Medulla oblongata (tissue), 1 donor: ENCODE measurements around the gene KPNA2.
A peak's percentile ranks its signal among the peaks of the same experiment; 100 is the strongest.
"Not testable (repeated sequence)": the region's sequence is repeated elsewhere in the genome, so short reads cannot be mapped to it uniquely, and the experiment has no call there.

ENCODE experiments used
- DNase-seq: peaks from one replicate; pipeline ENCODE4 v3.0.0-alpha.2; 2015; ENCODE audit errors: extremely low spot score

Gene KPNA2

DNA sequence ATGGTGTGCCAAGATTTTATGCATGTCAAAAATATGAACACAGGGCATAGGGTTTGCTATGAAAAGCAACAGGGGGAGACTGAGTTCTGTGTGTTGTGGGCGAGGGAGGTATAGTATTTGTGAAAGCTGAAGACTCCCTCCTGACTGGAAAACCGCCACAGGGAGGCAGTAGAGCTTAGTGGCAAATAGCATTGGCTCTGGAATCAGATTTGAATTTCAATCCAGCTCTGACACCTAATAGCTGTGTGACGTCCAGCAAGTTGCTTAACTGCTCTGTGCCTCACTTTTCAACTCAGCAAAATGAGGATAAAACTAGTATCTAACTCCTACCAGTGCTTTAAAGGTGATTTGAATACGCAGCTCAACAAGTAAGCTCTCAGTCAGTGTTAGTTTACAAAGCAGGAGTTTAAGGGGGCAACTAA is 22.0 kb downstream of the KPNA2 start:
- no peak for DNase-seq

- DNase-seq = no peak
These were observed 24.8 kb downstream of the KPNA2 start for GRCh38 chr17:68060336-68060735.

GRCh38 chr17:68061512-68062313 is 26.2 kb downstream of the KPNA2 start:
- no peak for DNase-seq

DNA sequence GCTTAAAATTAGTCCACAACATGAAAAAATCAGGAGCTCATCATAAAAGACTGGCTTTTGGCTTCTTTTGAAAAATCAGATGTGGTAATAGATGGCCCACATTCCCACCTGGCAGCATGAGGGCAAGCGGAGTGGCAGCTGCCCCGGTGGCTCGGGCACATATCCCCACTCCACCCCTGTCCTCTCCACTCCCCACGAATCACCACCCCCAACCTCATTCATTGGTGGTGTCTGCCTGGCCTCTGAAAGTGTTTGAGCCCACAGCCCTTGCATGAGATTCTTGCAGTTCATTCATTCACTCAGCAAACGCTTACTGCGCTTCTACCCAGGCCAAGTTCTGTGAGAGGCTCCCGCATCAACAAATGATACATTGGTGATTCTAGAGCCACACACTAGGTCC is 29.8 kb downstream of the KPNA2 start:
- not testable (repeated sequence) for DNase-seq

DNA sequence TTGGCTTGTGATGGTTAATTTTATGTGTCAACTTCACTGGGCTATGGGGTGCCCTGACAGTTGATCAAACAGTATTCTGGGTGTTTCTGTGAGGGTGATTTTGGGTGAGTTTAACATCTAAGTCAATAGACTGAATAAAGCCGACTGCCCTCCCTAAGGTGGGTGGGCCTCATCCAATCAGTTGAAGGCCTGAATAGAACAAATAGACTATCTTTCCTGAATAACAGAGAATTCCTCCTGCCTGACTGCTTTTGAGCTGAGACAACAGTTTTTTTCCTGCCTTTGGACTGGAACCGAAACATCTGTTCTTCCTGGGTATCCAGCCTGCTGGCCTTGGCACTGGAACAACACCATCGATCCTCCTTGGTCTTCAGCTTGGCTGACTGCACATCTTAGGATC is 33.0 kb downstream of the KPNA2 start:
- DNase-seq = not testable (repeated sequence)

GRCh38 chr17:68070582-68071444 is 35.3 kb downstream of the KPNA2 start:
- DNase-seq = not testable (repeated sequence)

DNA sequence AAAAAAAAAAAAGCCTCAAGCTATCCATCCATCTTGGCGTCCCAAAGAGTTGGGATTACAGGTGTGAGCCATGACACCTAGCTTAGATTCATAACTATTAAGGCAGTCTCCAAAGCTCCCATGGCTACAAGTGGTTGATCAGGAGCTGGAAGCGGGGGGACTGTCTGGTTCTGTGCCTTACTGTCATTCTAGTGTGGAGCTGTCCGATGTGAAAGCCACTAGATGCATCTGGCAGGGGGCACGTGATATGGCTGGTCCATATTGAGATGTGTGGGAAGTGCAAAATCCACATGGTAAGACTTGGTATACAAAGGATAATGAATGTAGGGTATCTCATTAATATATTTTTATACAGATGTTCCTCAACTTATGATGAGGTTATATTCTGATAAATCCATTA is 38.7 kb downstream of the KPNA2 start:
- no peak for DNase-seq

- DNase-seq = not testable (repeated sequence)
These were observed 40.5 kb downstream of the KPNA2 start for GRCh38 chr17:68075953-68076607.

DNA sequence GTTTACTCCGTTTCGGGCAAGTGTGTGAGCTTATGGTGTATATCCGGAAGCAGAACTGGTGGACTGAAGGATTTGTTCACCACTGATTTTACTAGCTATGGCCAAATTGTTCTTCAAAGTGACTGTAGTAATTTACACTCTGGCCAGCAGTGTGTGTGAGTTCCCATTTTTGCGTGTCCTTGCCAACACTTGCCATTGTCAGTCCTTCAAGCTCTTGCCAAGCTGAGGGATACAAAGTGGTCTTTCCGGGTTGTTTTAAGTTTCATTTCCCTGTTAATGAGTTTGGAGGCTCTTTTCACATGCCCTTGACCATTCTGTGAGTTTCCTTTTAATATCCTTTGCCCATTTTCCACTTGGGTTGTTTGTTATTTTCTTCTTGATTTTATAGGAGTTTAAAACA is 42.0 kb downstream of the KPNA2 start:
- peak; percentile 17 for DNase-seq

DNA sequence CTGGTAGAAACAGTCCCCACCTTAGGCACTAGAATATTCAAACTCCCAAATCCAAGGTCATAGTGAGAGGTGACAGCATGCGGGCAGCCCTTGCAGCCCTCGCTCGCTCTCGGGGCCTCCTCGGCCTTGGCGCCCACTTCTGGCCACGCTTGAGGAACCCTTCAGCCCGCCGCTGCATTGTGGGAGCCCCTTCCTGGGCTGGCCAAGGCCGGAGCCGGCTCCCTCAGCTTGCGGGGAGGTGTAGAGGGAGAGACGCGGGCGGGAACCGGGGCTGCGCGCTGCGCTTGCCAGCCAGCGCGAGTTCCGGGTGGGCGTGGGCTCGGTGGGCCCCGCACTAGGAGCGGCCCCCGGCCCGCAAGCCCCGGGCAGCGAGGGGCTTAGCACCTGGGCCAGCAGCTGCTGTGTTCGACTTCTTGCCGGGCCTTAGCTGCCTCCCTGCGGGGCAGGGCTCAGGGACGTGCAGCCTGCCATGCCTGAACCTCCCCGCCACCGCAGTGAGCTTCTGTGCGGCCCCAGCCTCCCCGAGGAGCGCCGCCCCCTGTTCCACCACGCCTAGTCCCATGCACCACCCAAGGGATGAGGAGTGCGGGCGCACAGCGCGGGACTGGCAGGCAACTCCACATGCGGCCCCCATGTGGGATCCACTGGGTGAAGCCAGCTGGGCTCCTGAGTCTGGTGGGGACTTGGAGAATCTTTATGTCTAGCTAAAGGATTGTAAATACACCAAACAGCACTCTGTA is 45.0 kb downstream of the KPNA2 start:
- DNase-seq = no peak

GRCh38 chr17:68081305-68082265 is 46.0 kb downstream of the KPNA2 start:
- DNase-seq = not testable (repeated sequence)

GRCh38 chr17:68085771-68086381 is 50.3 kb downstream of the KPNA2 start:
- no peak for DNase-seq

- not testable (repeated sequence) for DNase-seq
These were observed 51.1 kb downstream of the KPNA2 start for GRCh38 chr17:68086666-68087065.

- DNase-seq = not testable (repeated sequence)
These were observed 51.6 kb downstream of the KPNA2 start for GRCh38 chr17:68087131-68087623.

GRCh38 chr17:68087851-68088250 is 52.3 kb downstream of the KPNA2 start:
- DNase-seq = no peak

DNA sequence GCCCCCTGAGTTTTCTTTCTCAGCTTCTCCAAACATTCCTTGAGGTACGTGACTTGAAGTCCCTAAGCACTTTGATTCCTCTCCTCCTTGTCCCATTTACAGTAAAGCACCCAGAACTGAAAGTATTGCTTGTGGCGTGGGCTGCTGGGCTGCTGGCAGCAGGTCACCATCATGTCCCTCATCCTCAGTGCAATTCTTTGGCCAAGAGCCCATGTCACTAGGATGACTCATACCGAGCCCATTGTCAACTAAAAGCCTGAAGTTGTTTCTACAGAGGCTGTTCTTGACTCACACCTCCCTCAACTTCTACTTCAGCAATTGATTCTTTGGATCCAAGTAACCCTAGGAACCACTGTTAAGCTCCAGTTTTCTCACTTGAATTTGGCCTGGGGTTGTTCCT is 54.3 kb downstream of the KPNA2 start:
- peak; percentile 59 for DNase-seq

DNA sequence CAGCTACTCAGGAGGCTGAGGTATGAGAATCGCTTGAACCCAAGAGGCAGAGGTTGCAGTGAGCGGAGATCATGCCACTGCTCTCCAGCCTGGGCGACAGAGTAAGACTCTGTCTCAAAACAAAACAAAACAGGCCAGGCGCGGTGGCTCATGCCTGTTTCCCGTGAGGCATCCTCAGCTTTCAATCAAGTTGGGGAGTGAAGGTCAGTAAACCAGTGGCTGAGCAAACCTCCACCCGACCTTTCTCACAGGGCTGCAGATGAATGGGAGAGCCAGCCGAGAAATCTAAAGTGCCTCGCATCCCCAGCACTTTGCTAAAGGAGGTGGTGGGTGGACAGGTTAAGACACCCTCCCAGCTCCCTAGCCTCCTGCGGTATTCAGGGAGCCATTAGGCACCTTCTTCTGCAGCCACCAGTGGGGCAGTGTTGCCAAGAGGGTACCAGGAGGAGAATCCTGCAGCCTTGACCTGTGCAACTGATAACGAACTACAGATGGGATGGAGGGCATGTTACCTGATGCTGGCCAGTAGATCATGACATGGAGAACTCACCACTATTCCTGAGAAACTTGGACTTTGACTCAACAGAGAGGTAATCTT is 59.0 kb downstream of the KPNA2 start:
- no peak for DNase-seq

GRCh38 chr17:68095205-68095811 is 59.8 kb downstream of the KPNA2 start:
- DNase-seq = no peak

GRCh38 chr17:68096111-68096510 is 60.6 kb downstream of the KPNA2 start:
- DNase-seq = no peak
